GM23248 (cell line): ENCODE data around the gene WDR91. TPM values are rescaled to one million over a fixed set of nuclear protein-coding genes. Genes with fewer than 3 reads are reported as not detected.

Experiments
- DNase-seq: peaks from one replicate; pipeline ENCODE4 v3.0.0-alpha.2; 2015
- H2AFZ ChIP-seq: fragments of 200-600 bp; sonication (generic); 2 replicates; pipeline ENCODE4 v1.6.1; 2016; ENCODE audit warnings: antibody characterized with exemption
- H3F3A ChIP-seq: fragments of 200-600 bp; sonication (generic); 2 replicates; pipeline ENCODE4 v1.6.1; 2016; ENCODE audit warnings: mild to moderate bottlenecking, antibody characterized with exemption, mixed run types; ENCODE audit not compliant: insufficient read depth
- H3K27ac ChIP-seq: fragments of 200-600 bp; sonication (generic); 2 replicates; pipeline ENCODE4 v1.5.1; 2016; ENCODE audit warnings: mild to moderate bottlenecking
- H3K27me3 ChIP-seq: fragments of 200-600 bp; sonication (generic); replicated peaks from 2 replicates; pipeline ENCODE4 v1.6.1; 2016; ENCODE audit warnings: mild to moderate bottlenecking; ENCODE audit not compliant: insufficient read depth
- H3K36me3 ChIP-seq: fragments of 200-600 bp; sonication (generic); 2 replicates; pipeline ENCODE4 v1.6.1; 2016; ENCODE audit warnings: low read depth, mild to moderate bottlenecking
- H3K4me1 ChIP-seq: fragments of 200-600 bp; sonication (generic); 2 replicates; pipeline ENCODE4 v1.6.1; 2016; ENCODE audit warnings: mild to moderate bottlenecking; ENCODE audit not compliant: insufficient read depth
- H3K4me2 ChIP-seq: fragments of 200-600 bp; sonication (generic); one replicate; pipeline ENCODE4 v1.6.1; 2016; ENCODE audit warnings: mild to moderate bottlenecking; ENCODE audit not compliant: unreplicated experiment
- H3K4me3 ChIP-seq: fragments of 200-600 bp; sonication (generic); 2 replicates; pipeline ENCODE4 v1.5.1; 2016; ENCODE audit warnings: mild to moderate bottlenecking
- H3K79me2 ChIP-seq: fragments of 200-600 bp; sonication (generic); 2 replicates; pipeline ENCODE4 v1.6.1; 2016; ENCODE audit warnings: mild to moderate bottlenecking; ENCODE audit not compliant: insufficient read depth
- H3K9ac ChIP-seq: fragments of 200-600 bp; sonication (generic); 2 replicates; pipeline ENCODE4 v1.6.1; 2016; ENCODE audit warnings: mild to moderate bottlenecking
- H3K9me2 ChIP-seq: fragments of 200-600 bp; sonication (generic); 2 replicates; pipeline ENCODE4 v1.6.1; 2016; ENCODE audit warnings: mixed run types, mild to moderate bottlenecking, moderate library complexity; ENCODE audit not compliant: insufficient read depth
- H3K9me3 ChIP-seq: fragments of 200-600 bp; sonication (generic); one replicate; pipeline ENCODE4 v1.6.1; 2017; ENCODE audit warnings: low read depth
- H4K20me1 ChIP-seq: fragments of 200-600 bp; sonication (generic); 2 replicates; pipeline ENCODE4 v1.6.0; 2016; ENCODE audit not compliant: insufficient read depth
- EZH2 ChIP-seq: fragments of 200-600 bp; sonication (generic); IDR thresholded peaks from 2 replicates; pipeline ENCODE4 v1.6.1; 2018; ENCODE audit warnings: antibody characterized with exemption, mild to moderate bottlenecking; ENCODE audit not compliant: insufficient read depth, poor library complexity, severe bottlenecking
- EZH2phosphoT487 ChIP-seq: fragments of 200-600 bp; sonication (generic); IDR thresholded peaks from 2 replicates; pipeline ENCODE4 v1.6.1; 2018; ENCODE audit warnings: antibody characterized with exemption, moderate library complexity, mild to moderate bottlenecking, low read depth; ENCODE audit not compliant: insufficient read depth
- WGBS, 2 experiments: methylation state at CpG; one replicate each; pipeline ENCODE4 v1.1.6; 2015 to 2017; ENCODE audit warnings: low lambda C conversion rate in 2 of 2, low coverage in 1 of 2; ENCODE audit errors: missing lambda C conversion rate in 2 of 2; 5-methylcytosine and 5-hydroxymethylcytosine counted together
- in situ Hi-C: fragments of 300-500 bp; cut with MboI; formaldehyde crosslinking; loops from 2 replicates; pipeline ENCODE4 v1.15.0; 2020
- polyA plus RNA-seq: library from polyadenylated mRNA; unstranded; fragments of >200 nt; fragmentation: Nextera tagmentation; extraction: Ambion mirVana; gene quantifications from 2 replicates; pipeline ENCODE4 v1.2.1, GENCODE V29; 2016
- total RNA-seq: library from RNA; depleted of rRNA; stranded (reverse); fragments of >200 nt; shearing (Covaris generic); gene quantifications from 2 replicates; pipeline ENCODE4 v1.2.3, GENCODE V29; 2014

The WDR91 gene
- total and polyA plus RNA-seq, 2 experiments from 2014 or later: 5.4 to 8.3 TPM

- no peaks in the 10 kb centered on the region for H3F3A ChIP-seq
- no peaks in the 10 kb centered on the region for H3K9me3 ChIP-seq
- DNase-seq: no peak
- no peaks in the 10 kb centered on the region; the same call in 1 of the 2 replicates for H3K27me3 ChIP-seq
- no peaks in the 10 kb centered on the region for H3K9me2 ChIP-seq
- no peaks in the 10 kb centered on the region for H3K79me2 ChIP-seq
- H3K4me3 ChIP-seq: no peak overlapping the region
- no peak overlapping the region for H3K4me2 ChIP-seq
- in situ Hi-C loops: no loop called here
- no peaks in the 10 kb centered on the region for H3K36me3 ChIP-seq
- no peak overlapping the region for H2AFZ ChIP-seq
- H3K27ac ChIP-seq: no peak overlapping the region
- no peak for TF ChIP-seq EZH2phosphoT487
- no peak for TF ChIP-seq EZH2
- no peak overlapping the region for H3K9ac ChIP-seq
- H4K20me1 ChIP-seq: no peaks in the 10 kb centered on the region
- H3K4me1 ChIP-seq: no peaks in the 10 kb centered on the region
Observed at GRCh38 chr7:135231686-135232085, 20.4 kb upstream of the WDR91 start.

DNA sequence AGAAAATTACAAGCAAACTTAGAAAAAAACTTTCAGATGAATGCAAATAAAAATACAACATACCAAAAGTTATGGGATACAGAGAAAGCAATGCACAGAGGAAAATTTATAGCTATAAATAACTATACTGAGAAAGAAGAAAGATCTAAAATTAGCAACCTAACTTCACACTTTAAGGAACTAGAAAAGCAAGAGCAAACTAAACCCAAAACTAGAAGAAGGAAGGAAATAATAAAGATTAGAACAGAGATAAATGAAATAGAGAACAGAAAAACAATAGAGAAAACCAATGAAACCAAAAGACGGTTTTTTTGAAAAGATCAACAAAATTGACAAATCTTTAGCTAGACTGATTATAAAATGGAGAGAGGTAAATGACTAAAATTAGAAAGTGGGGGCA lies 12.7 kb upstream of the WDR91 start:
- Histone ChIP-seq H3K9me3 (no peaks in the 10 kb centered on the region), H3K27ac (no peak overlapping the region), H4K20me1 (no peaks in the 10 kb centered on the region), H3K4me2 (no peak overlapping the region), H3K4me3 (no peak overlapping the region), H3K27me3 (peaks cover 17% of the 10 kb centered on the region), H2AFZ (no peak overlapping the region), H3K36me3 (no peaks in the 10 kb centered on the region), H3K4me1 (no peaks in the 10 kb centered on the region), H3K79me2 (no peaks in the 10 kb centered on the region), H3K9me2 (no peaks in the 10 kb centered on the region), H3K9ac (no peak overlapping the region), H3F3A (no peaks in the 10 kb centered on the region)
- no peak for DNase-seq
- in situ Hi-C loops: no loop called here
- 11 to 36% methylated on average over 1 of the region's 1 CpG for WGBS, 2 experiments
- TF ChIP-seq EZH2: no peak
- TF ChIP-seq EZH2phosphoT487: no peak

- Histone ChIP-seq H3K27me3 (no peaks in the 10 kb centered on the region), H3K9me2 (no peaks in the 10 kb centered on the region), H3K36me3 (no peaks in the 10 kb centered on the region), H3K4me3 (no peak overlapping the region), H2AFZ (no peak overlapping the region), H3F3A (no peaks in the 10 kb centered on the region), H3K9ac (no peak overlapping the region), H3K27ac (no peak overlapping the region), H3K79me2 (no peaks in the 10 kb centered on the region), H3K4me1 (no peaks in the 10 kb centered on the region), H4K20me1 (no peaks in the 10 kb centered on the region), H3K9me3 (no peaks in the 10 kb centered on the region), H3K4me2 (no peak overlapping the region)
- WGBS, 2 experiments: 77 to 80% methylated on average over 5 of the region's 5 CpGs
- TF ChIP-seq EZH2 (no peak), EZH2phosphoT487 (no peak)
- DNase-seq: no peak
- in situ Hi-C loops: no loop called here
Observed at GRCh38 chr7:135217645-135218509, 6.6 kb upstream of the WDR91 start.

DNA sequence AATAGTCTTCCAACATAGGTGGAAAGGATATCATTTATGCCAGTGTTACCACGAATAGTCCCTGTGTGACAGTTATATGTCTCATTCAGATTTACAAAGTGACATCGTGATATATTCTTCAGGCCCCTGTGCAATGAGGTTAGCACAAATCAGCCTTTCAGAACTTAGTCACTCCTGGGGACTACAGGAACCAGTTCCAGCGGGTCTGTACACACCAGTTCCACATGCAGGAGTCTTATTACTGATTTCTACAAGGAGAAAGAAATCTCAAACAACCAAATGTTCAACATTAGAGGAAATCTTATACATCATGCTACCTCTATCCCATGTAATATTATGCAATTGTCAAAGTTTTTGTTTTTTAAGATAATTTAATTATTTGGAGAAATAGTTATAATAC lies 4.4 kb upstream of the WDR91 start:
- WGBS, 2 experiments: 48 to 63% methylated on average over 3 of the region's 3 CpGs
- Histone ChIP-seq H3K27ac (no peak overlapping the region), H3K4me1 (no peaks in the 10 kb centered on the region), H3K27me3 (no peaks in the 10 kb centered on the region), H3K9me2 (no peaks in the 10 kb centered on the region), H3K4me3 (no peak overlapping the region), H2AFZ (no peak overlapping the region), H4K20me1 (no peaks in the 10 kb centered on the region), H3K9ac (no peak overlapping the region), H3K36me3 (no peaks in the 10 kb centered on the region), H3K4me2 (no peak overlapping the region), H3K9me3 (no peaks in the 10 kb centered on the region), H3K79me2 (no peaks in the 10 kb centered on the region), H3F3A (peaks cover 4% of the 10 kb centered on the region)
- no peak for DNase-seq
- in situ Hi-C loops: no loop called here
- no peak for TF ChIP-seq EZH2phosphoT487
- TF ChIP-seq EZH2: no peak

DNA sequence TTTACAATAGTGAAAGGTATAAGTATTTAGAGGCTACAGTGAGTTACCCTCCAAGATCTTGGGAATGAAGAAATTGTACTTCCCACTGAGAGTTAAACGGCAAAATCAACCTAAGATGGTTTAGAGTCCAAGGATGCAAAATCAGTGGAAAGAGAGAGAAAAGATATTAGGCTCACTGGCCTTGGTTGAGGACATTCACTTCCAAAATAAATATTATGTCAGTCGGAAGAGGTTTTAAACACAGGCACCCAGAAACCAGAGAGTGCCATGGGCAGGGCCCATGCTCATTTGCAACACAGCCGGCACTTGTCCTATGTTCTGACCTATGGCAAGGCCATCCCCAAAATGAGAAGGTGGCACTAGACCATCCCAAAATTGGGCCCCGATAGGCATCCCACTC lies 3.9 kb upstream of the WDR91 start:
- Histone ChIP-seq H3K9ac (no peak overlapping the region), H3K4me3 (no peak overlapping the region), H3K27ac (no peak overlapping the region), H3K4me1 (no peaks in the 10 kb centered on the region; the same call in 1 of the 2 replicates), H3K27me3 (no peaks in the 10 kb centered on the region), H2AFZ (no peak overlapping the region), H3K79me2 (peaks cover 2% of the 10 kb centered on the region; the same call in 1 of the 2 replicates), H3K4me2 (no peak overlapping the region), H3F3A (peaks cover 4% of the 10 kb centered on the region), H3K9me2 (no peaks in the 10 kb centered on the region), H3K36me3 (no peaks in the 10 kb centered on the region), H4K20me1 (no peaks in the 10 kb centered on the region), H3K9me3 (no peaks in the 10 kb centered on the region)
- in situ Hi-C loops: no loop called here
- no peak for DNase-seq
- TF ChIP-seq EZH2: no peak
- TF ChIP-seq EZH2phosphoT487: no peak
- 94% methylated on average over 4 of the region's 4 CpGs for WGBS, 2 experiments
